SK-N-MC (cell line): ENCODE data around the gene STK4.

Experiments used
- EZH2 ChIP-seq: fragments of 200-600 bp; sonication (generic); IDR thresholded peaks from one replicate; pipeline ENCODE4 v1.6.1; 2017; ENCODE audit warnings: antibody characterized with exemption
- POLR2AphosphoS5 ChIP-seq: IDR thresholded peaks from 2 replicates; pipeline ENCODE4 v1.6.1; 2012; ENCODE audit warnings: mild to moderate bottlenecking, low read depth, low read length, borderline replicate concordance

GRCh38 chr20:44969300-44969894, 3.1 kb downstream of the STK4 start:
- TF ChIP-seq EZH2 (no peak), POLR2AphosphoS5 (no peak)
